Upper lobe of left lung (tissue), 6 donors: Measurements from ENCODE around the gene NOL4L. TPM values are rescaled to one million over a fixed set of nuclear protein-coding genes. Genes with fewer than 3 reads are reported as not detected.

Source experiments
- ATAC-seq, 2 donors: fragments of 200-7000 bp; cut with Tn5 transposase; one replicate each; pipeline ENCODE4 v1.9.1; 2022; ENCODE audit warnings: mild to moderate bottlenecking in 2 of 2, moderate library complexity in 2 of 2; ENCODE audit not compliant: low FRiP score in 2 of 2
- DNase-seq, 2 donors: peaks; one replicate each; pipeline ENCODE4 v3.0.0-alpha.2; 2019 to 2020
- H3K27ac ChIP-seq, 4 donors: fragments of 200-600 bp; sonication (generic); one replicate each; pipeline ENCODE4 v1.5.1; 2016 to 2019
- H3K27me3 ChIP-seq, 4 donors: fragments of 200-600 bp; sonication (generic); one replicate each; pipeline ENCODE4 v1.5.1; 2017 to 2019
- H3K36me3 ChIP-seq, 4 donors: fragments of 200-600 bp; sonication (generic); one replicate each; pipeline ENCODE4 v1.5.1; 2016 to 2019
- H3K4me1 ChIP-seq, 4 donors: fragments of 200-600 bp; sonication (generic); one replicate each; pipeline ENCODE4 v1.5.1; 2018 to 2019
- H3K4me3 ChIP-seq, 4 donors: fragments of 200-600 bp; sonication (generic); one replicate each; pipeline ENCODE4 v1.5.1; 2017 to 2019; ENCODE audit warnings: mild to moderate bottlenecking in 2 of 4, moderate library complexity in 1 of 4
- H3K9me3 ChIP-seq, 4 donors: fragments of 200-600 bp; sonication (generic); one replicate each; pipeline ENCODE4 v1.5.1; 2018 to 2019
- CTCF ChIP-seq, 6 experiments: fragments of 450-650 bp in 4 of 6; fragments of 200-600 bp in 2 of 6; sonication (generic) in 2 of 6; IDR thresholded peaks; one replicate each; pipeline ENCODE4 v1.5.1; 2016 to 2019; ENCODE audit warnings: antibody characterized with exemption in 6 of 6
- EP300 ChIP-seq, 4 donors: sonication (generic); formaldehyde crosslinking; IDR thresholded peaks; one replicate each; pipeline ENCODE4 v1.5.1; 2017; ENCODE audit warnings: antibody characterized with exemption in 4 of 4, control low read depth in 2 of 4
- POLR2A ChIP-seq, 4 donors: fragments of 450-650 bp; IDR thresholded peaks; one replicate each; pipeline ENCODE4 v1.5.1; 2016 to 2017; ENCODE audit warnings: antibody characterized with exemption in 4 of 4, mild to moderate bottlenecking in 2 of 4
- POLR2AphosphoS5 ChIP-seq, 2 donors: sonication (generic); formaldehyde crosslinking; IDR thresholded peaks; one replicate each; pipeline ENCODE4 v1.5.1; 2017; ENCODE audit warnings: antibody characterized with exemption in 2 of 2
- WGBS, 2 donors: methylation state at CpG; one replicate each; pipeline ENCODE4 v1.1.5; 2017 to 2018; 5-methylcytosine and 5-hydroxymethylcytosine counted together
- total RNA-seq, 6 donors: library from RNA; depleted of rRNA in 4 of 6; stranded (reverse); fragments of >200 nt in 4 of 6; gene quantifications; one replicate each; pipeline versions ENCODE4 v1.1.0 to v1.2.1, GENCODE V29; 2016 to 2021
- donor health status: DM: no; HTN: no; CAD: no; lungs with moderate emphysema.
- donor health status: DM: no; HTN: yes; CAD: no; lungs with severe emphysema.

NOL4L gene
- total RNA-seq, 6 donors from 2014 or later = 13.4 to 40.2 (median 19.0) TPM

- no peak for ATAC-seq
- TF ChIP-seq POLR2A (IDR thresholded peaks at IDR 0.05) (no peak), POLR2AphosphoS5 (IDR thresholded peaks at IDR 0.05) (no peak), EP300 (IDR thresholded peaks at IDR 0.05) (no peak)
- Histone ChIP-seq H3K4me1 (peaks cover 8 to 33% (median 23%) of the 10 kb centered on the region in 4 donors), H3K4me3 (no peak overlapping the region), H3K36me3 (no peaks in the 10 kb centered on the region), H3K27me3 (no peaks in the 10 kb centered on the region), H3K9me3 (no peaks in the 10 kb centered on the region), H3K27ac (peak overlapping the region in 1 of 4 donors; percentile 58)
- WGBS, 2 donors = 63 to 82% methylated on average over 8 of the region's 8 CpGs
- DNase-seq = no peak
These were observed 79.2 kb downstream of the NOL4L start for GRCh38 chr20:32505723-32506473.

GRCh38 chr20:32501709-32502108 lies 83.4 kb downstream of the NOL4L start:
- TF ChIP-seq POLR2AphosphoS5 (IDR thresholded peaks at IDR 0.05) = no peak
- no peak for TF ChIP-seq EP300 (IDR thresholded peaks at IDR 0.05)
- no peak for TF ChIP-seq CTCF (IDR thresholded peaks at IDR 0.05)
- TF ChIP-seq POLR2A (IDR thresholded peaks at IDR 0.05) = no peak
- H3K4me3 ChIP-seq = no peak overlapping the region
- DNase-seq (no peak), ATAC-seq (no peak)
- H3K36me3 ChIP-seq = no peaks in the 10 kb centered on the region
- H3K4me1 ChIP-seq = peaks cover 7 to 13% (median 9%) of the 10 kb centered on the region in 4 donors
- WGBS, 2 donors = 64 to 76% methylated on average over 3 of the region's 3 CpGs
- no peaks in the 10 kb centered on the region for H3K9me3 ChIP-seq
- H3K27me3 ChIP-seq = no peaks in the 10 kb centered on the region
- no peak overlapping the region for H3K27ac ChIP-seq

- Histone ChIP-seq H3K4me1 (peaks cover 6 to 15% (median 9%) of the 10 kb centered on the region in 4 donors), H3K9me3 (no peaks in the 10 kb centered on the region), H3K27ac (peak overlapping the region; percentile 18 to 91 (median 67)), H3K4me3 (peak overlapping the region in 1 of 4 donors; percentile 19), H3K27me3 (no peaks in the 10 kb centered on the region), H3K36me3 (no peaks in the 10 kb centered on the region)
- WGBS, 2 donors = 28 to 39% methylated on average over 10 to 13 of the region's 13 CpGs
- peak in 1 of 2 donors; percentile 42 for DNase-seq
- ATAC-seq = peak in 1 of 2 donors; percentile 75
- TF ChIP-seq POLR2AphosphoS5 (IDR thresholded peaks at IDR 0.05) = peak in 1 of 2 donors; percentile 53
- no peak for TF ChIP-seq POLR2A (IDR thresholded peaks at IDR 0.05)
- TF ChIP-seq EP300 (IDR thresholded peaks at IDR 0.05) = peak in 2 of 4 donors; percentile 2 to 23
- no peak for TF ChIP-seq CTCF (IDR thresholded peaks at IDR 0.05)
These were observed 87.4 kb downstream of the NOL4L start for GRCh38 chr20:32497589-32498224.

- Histone ChIP-seq H3K36me3 (no peaks in the 10 kb centered on the region), H3K4me1 (peaks cover 6 to 15% (median 9%) of the 10 kb centered on the region in 4 donors), H3K4me3 (no peak overlapping the region), H3K27me3 (no peaks in the 10 kb centered on the region), H3K9me3 (no peaks in the 10 kb centered on the region), H3K27ac (peak overlapping the region; percentile 18 to 91 (median 67))
- DNase-seq = no peak
- TF ChIP-seq EP300 (IDR thresholded peaks at IDR 0.05) = no peak
- no peak for TF ChIP-seq CTCF (IDR thresholded peaks at IDR 0.05)
- no peak for TF ChIP-seq POLR2A (IDR thresholded peaks at IDR 0.05)
- no peak for ATAC-seq
- WGBS, 2 donors = 70 to 76% methylated on average over 11 of the region's 11 CpGs
These were observed 88.2 kb downstream of the NOL4L start for GRCh38 chr20:32496811-32497533.

- Histone ChIP-seq H3K4me1 (peaks cover 6 to 15% (median 9%) of the 10 kb centered on the region in 4 donors), H3K27ac (no peak overlapping the region), H3K36me3 (no peaks in the 10 kb centered on the region), H3K4me3 (no peak overlapping the region), H3K27me3 (no peaks in the 10 kb centered on the region), H3K9me3 (no peaks in the 10 kb centered on the region)
- 94% methylated on average over 2 to 5 of the region's 5 CpGs for WGBS, 2 donors
- TF ChIP-seq POLR2AphosphoS5 (IDR thresholded peaks at IDR 0.05) (no peak), EP300 (IDR thresholded peaks at IDR 0.05) (no peak), POLR2A (IDR thresholded peaks at IDR 0.05) (no peak), CTCF (IDR thresholded peaks at IDR 0.05) (no peak)
- no peak for ATAC-seq
- no peak for DNase-seq
These were observed 89.2 kb downstream of the NOL4L start for GRCh38 chr20:32495949-32496348.
